NT2/D1 (cell line): ENCODE data around the gene SHISAL2A.

Experiments
- YY1 ChIP-seq: IDR thresholded peaks from 2 replicates; pipeline ENCODE4 v1.6.1; 2011; ENCODE audit not compliant: insufficient read length, insufficient read depth
- ZNF274 ChIP-seq: IDR thresholded peaks from 2 replicates; pipeline ENCODE4 v1.6.1; 2011; ENCODE audit warnings: mild to moderate bottlenecking, low read depth, low read length

- TF ChIP-seq YY1 = no peak
- no peak for TF ChIP-seq ZNF274
Observed at GRCh38 chr1:52631759-52632331, 1.1 kb upstream of the SHISAL2A start.
